HG03432 (cell line): ENCODE results near the gene ISOC2.

Experiments
- ATAC-seq: cut with Tn5 transposase; IDR thresholded peaks from one replicate; pipeline ENCODE4 v1.9.1; 2021; ENCODE audit warnings: mild to moderate bottlenecking, moderate library complexity; ENCODE audit not compliant: unreplicated experiment

ISOC2 gene

GRCh38 chr19:55490478-55491432 lies 29.3 kb upstream of the ISOC2 start:
- ATAC-seq, result no peak

GRCh38 chr19:55489711-55490477 lies 28.5 kb upstream of the ISOC2 start:
- ATAC-seq, result no peak

- ATAC-seq, result no peak
Observed at GRCh38 chr19:55488986-55489710, 27.7 kb upstream of the ISOC2 start.

- ATAC-seq, result no peak
Observed at GRCh38 chr19:55487924-55488687, 26.7 kb upstream of the ISOC2 start, which contains the start of gene SSC5D. SSC5D (plus strand) TSS chr19:55488436; CDS start chr19:55488590, 154 bp downstream.

- ATAC-seq, result no peak
Observed at GRCh38 chr19:55486971-55487923, 25.8 kb upstream of the ISOC2 start.

- no peak for ATAC-seq
Observed at GRCh38 chr19:55486043-55486970, 24.9 kb upstream of the ISOC2 start.

- no peak for ATAC-seq
Observed at GRCh38 chr19:55485439-55486011, 24.1 kb upstream of the ISOC2 start.

GRCh38 chr19:55484593-55485438 lies 23.4 kb upstream of the ISOC2 start, which contains the start of gene NAT14:
NAT14 (plus strand) TSS chr19:55485188; CDS start chr19:55485709, 521 bp downstream.
- peak; percentile 66 for ATAC-seq

GRCh38 chr19:55483706-55484592 lies 22.5 kb upstream of the ISOC2 start:
- no peak for ATAC-seq

GRCh38 chr19:55482967-55483705 lies 21.7 kb upstream of the ISOC2 start:
- no peak for ATAC-seq

- no peak for ATAC-seq
Observed at GRCh38 chr19:55482156-55482961, 20.9 kb upstream of the ISOC2 start.

- no peak for ATAC-seq
Observed at GRCh38 chr19:55481794-55482155, 20.3 kb upstream of the ISOC2 start.

GRCh38 chr19:55481148-55481793 lies 19.8 kb upstream of the ISOC2 start:
- no peak for ATAC-seq
